Keratinocyte (primary cell): ENCODE data around the gene LRRC58.

ENCODE experiments used
- EZH2 ChIP-seq: IDR thresholded peaks from one replicate; pipeline ENCODE4 v1.6.1; 2012; ENCODE audit warnings: inconsistent platforms, mild to moderate bottlenecking, low read length, moderate library complexity
- TF ChIP-seq, protein P1 (sequence below), 3 experiments: IDR thresholded peaks in 1 of 3; conservative IDR thresholded peaks in 1 of 3; optimal IDR thresholded peaks in 1 of 3; 2 replicates in 2 of 3; 3 replicates in 1 of 3; pipeline versions ENCODE3 to v1.5.1; 2011; ENCODE audit warnings: low read length in 3 of 3, mild to moderate bottlenecking in 3 of 3, moderate library complexity in 2 of 3, control low read depth in 1 of 3, inconsistent platforms in 1 of 3; ENCODE audit not compliant: insufficient read depth in 2 of 3; ENCODE audit errors: extremely low read depth in 1 of 3

DNA sequence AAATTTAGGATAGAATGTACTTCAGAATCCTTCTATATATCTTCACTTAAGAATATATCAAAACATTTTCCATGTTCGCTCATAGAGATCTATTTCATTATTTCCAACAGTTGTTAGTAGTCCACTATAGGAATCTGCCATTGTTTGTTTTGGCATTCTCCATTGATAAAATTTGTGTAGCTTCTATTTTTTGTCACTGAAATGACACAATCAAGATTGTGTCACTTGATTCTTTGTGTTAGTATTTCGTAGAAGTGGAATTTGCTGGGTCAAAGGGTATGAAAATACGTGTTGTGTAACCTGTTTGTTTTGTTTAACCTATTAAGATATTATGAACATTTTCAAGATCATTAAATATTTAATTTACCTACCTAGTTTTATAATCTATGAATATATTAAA is 48.2 kb downstream of the LRRC58 start:
- TF ChIP-seq, protein P1, sequence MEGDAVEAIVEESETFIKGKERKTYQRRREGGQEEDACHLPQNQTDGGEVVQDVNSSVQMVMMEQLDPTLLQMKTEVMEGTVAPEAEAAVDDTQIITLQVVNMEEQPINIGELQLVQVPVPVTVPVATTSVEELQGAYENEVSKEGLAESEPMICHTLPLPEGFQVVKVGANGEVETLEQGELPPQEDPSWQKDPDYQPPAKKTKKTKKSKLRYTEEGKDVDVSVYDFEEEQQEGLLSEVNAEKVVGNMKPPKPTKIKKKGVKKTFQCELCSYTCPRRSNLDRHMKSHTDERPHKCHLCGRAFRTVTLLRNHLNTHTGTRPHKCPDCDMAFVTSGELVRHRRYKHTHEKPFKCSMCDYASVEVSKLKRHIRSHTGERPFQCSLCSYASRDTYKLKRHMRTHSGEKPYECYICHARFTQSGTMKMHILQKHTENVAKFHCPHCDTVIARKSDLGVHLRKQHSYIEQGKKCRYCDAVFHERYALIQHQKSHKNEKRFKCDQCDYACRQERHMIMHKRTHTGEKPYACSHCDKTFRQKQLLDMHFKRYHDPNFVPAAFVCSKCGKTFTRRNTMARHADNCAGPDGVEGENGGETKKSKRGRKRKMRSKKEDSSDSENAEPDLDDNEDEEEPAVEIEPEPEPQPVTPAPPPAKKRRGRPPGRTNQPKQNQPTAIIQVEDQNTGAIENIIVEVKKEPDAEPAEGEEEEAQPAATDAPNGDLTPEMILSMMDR (optimal IDR thresholded peaks at IDR 0.05 in 1 of 3, IDR thresholded peaks at IDR 0.05 in 1 of 3, conservative IDR thresholded peaks at IDR 0.05 in 1 of 3; ENCODE audit: extremely low read depth in 1 of 3, insufficient read depth in 2 of 3, low read length in 3 of 3): no peak
- no peak for TF ChIP-seq EZH2
